HUES48 (cell line): ENCODE results near the gene WDR55.
"Not testable (repeated sequence)": the region's sequence is repeated elsewhere in the genome, so short reads cannot be mapped to it uniquely, and the experiment has no call there.

Experiments
- H3K27ac ChIP-seq: one replicate; pipeline ENCODE4 v1.7.0; 2013; ENCODE audit warnings: low read depth, low read length, inconsistent platforms
- H3K27me3 ChIP-seq: 2 replicates; pipeline ENCODE4 v1.6.1; 2013; ENCODE audit warnings: mild to moderate bottlenecking, low read length; ENCODE audit not compliant: control insufficient read depth, insufficient read depth
- H3K36me3 ChIP-seq: 2 replicates; pipeline ENCODE4 v1.6.1; 2013; ENCODE audit warnings: low read length; ENCODE audit not compliant: control insufficient read depth, insufficient read depth
- H3K4me1 ChIP-seq: 2 replicates; pipeline ENCODE4 v1.6.1; 2013; ENCODE audit warnings: mild to moderate bottlenecking, low read length; ENCODE audit not compliant: control insufficient read depth, insufficient read depth
- H3K4me3 ChIP-seq: 2 replicates; pipeline ENCODE4 v1.5.1; 2013; ENCODE audit warnings: mild to moderate bottlenecking, low read depth, low read length
- H3K9ac ChIP-seq: 2 replicates; pipeline ENCODE4 v1.6.1; 2013; ENCODE audit warnings: mild to moderate bottlenecking, low read depth, low read length, moderate library complexity
- H3K9me3 ChIP-seq: 2 replicates; pipeline ENCODE4 v1.6.1; 2013; ENCODE audit warnings: low read length; ENCODE audit not compliant: control insufficient read depth, insufficient read depth

Gene WDR55

GRCh38 chr5:140678993-140679392, 14.3 kb downstream of the WDR55 start:
- no peak overlapping the region for H3K4me3 ChIP-seq

GRCh38 chr5:140690376-140690932, 25.8 kb downstream of the WDR55 start:
- H3K4me3 ChIP-seq = peak overlapping the region; percentile 94
- no peak overlapping the region for H3K27ac ChIP-seq
- no peaks in the 10 kb centered on the region for H3K9me3 ChIP-seq

More at GRCh38 chr5:140678993-140679392, 14.3 kb downstream of the WDR55 start:
- Histone ChIP-seq H3K9me3 (no peaks in the 10 kb centered on the region), H3K27ac (no peak overlapping the region), H3K9ac (no peak overlapping the region), H3K27me3 (no peaks in the 10 kb centered on the region), H3K4me1 (no peaks in the 10 kb centered on the region), H3K36me3 (peaks cover 73% of the 10 kb centered on the region)

GRCh38 chr5:140690941-140691924, 26.5 kb downstream of the WDR55 start, which contains the start of the genes HARS1 and HARS2:
HARS1 (minus strand) TSS chr5:140691370; CDS start chr5:140691304, 66 bp downstream.
HARS2 (plus strand) TSS chr5:140691455; CDS start chr5:140691649, 194 bp downstream.
- H3K4me1 ChIP-seq = no peaks in the 10 kb centered on the region
- peaks cover 51% of the 10 kb centered on the region for H3K36me3 ChIP-seq
- no peaks in the 10 kb centered on the region for H3K9me3 ChIP-seq
- H3K4me3 ChIP-seq = peak within 1 kb of the TSS; percentile 94
- no peaks in the 10 kb centered on the region for H3K27me3 ChIP-seq
- peak within 1 kb of the TSS; percentile 96 for H3K27ac ChIP-seq
- peak within 1 kb of the TSS; percentile 73 for H3K9ac ChIP-seq

More at GRCh38 chr5:140690376-140690932, 25.8 kb downstream of the WDR55 start:
- Histone ChIP-seq H3K9ac (peak overlapping the region; percentile 73), H3K4me1 (no peaks in the 10 kb centered on the region), H3K36me3 (peaks cover 44% of the 10 kb centered on the region), H3K27me3 (no peaks in the 10 kb centered on the region)

- H3K4me3 ChIP-seq = no peak overlapping the region
- H3K9me3 ChIP-seq = no peaks in the 10 kb centered on the region
- H3K9ac ChIP-seq = no peak overlapping the region
- H3K36me3 ChIP-seq = peaks cover 62% of the 10 kb centered on the region
- no peaks in the 10 kb centered on the region for H3K27me3 ChIP-seq
- H3K4me1 ChIP-seq = no peaks in the 10 kb centered on the region
- no peak overlapping the region for H3K27ac ChIP-seq
These were observed 29.6 kb downstream of the WDR55 start for GRCh38 chr5:140694276-140694675.

GRCh38 chr5:140696891-140697492, 32.3 kb downstream of the WDR55 start:
- peaks cover 62% of the 10 kb centered on the region for H3K36me3 ChIP-seq
- no peak overlapping the region for H3K9ac ChIP-seq
- no peaks in the 10 kb centered on the region for H3K9me3 ChIP-seq
- no peak overlapping the region for H3K4me3 ChIP-seq
- H3K27me3 ChIP-seq = no peaks in the 10 kb centered on the region
- 0 out of 2 replicates have a peak, but pooled peaks cover 6% of the 10 kb centered on the region for H3K4me1 ChIP-seq
- no peak overlapping the region for H3K27ac ChIP-seq

- H3K4me1 ChIP-seq = peaks cover 10% of the 10 kb centered on the region
- H3K4me3 ChIP-seq = peak within 1 kb of the TSS; percentile 94
- peaks cover 73% of the 10 kb centered on the region for H3K36me3 ChIP-seq
- peak within 1 kb of the TSS; percentile 8 for H3K27ac ChIP-seq
- no peaks in the 10 kb centered on the region for H3K27me3 ChIP-seq
- H3K9me3 ChIP-seq = no peaks in the 10 kb centered on the region
- peak within 1 kb of the TSS; percentile 81 for H3K9ac ChIP-seq
These were observed 35.8 kb downstream of the WDR55 start, which contains the start of gene ZMAT2 for GRCh38 chr5:140700177-140701144. ZMAT2 (plus strand) TSS chr5:140700447; CDS start chr5:140700461, 14 bp downstream.

- Histone ChIP-seq H3K27ac (no peak overlapping the region), H3K27me3 (no peaks in the 10 kb centered on the region), H3K9ac (no peak overlapping the region), H3K36me3 (peaks cover 40% of the 10 kb centered on the region), H3K4me3 (no peak overlapping the region), H3K9me3 (no peaks in the 10 kb centered on the region), H3K4me1 (peaks cover under 1% of the 10 kb centered on the region; the same call in 1 of the 2 replicates)
These were observed 43.1 kb downstream of the WDR55 start for GRCh38 chr5:140707812-140708211.

GRCh38 chr5:140708787-140709186, 44.1 kb downstream of the WDR55 start:
- not testable (repeated sequence) for H3K27ac ChIP-seq, H3K9me3 ChIP-seq, H3K9ac ChIP-seq, H3K27me3 ChIP-seq, H3K4me1 ChIP-seq, H3K4me3 ChIP-seq
- H3K36me3 ChIP-seq = peaks cover 32% of the 10 kb centered on the region

GRCh38 chr5:140710899-140711552, 46.3 kb downstream of the WDR55 start:
- Histone ChIP-seq H3K27ac (peak overlapping the region; percentile 73), H3K9me3 (no peaks in the 10 kb centered on the region), H3K27me3 (no peaks in the 10 kb centered on the region), H3K4me1 (no peaks in the 10 kb centered on the region), H3K36me3 (peaks cover 9% of the 10 kb centered on the region), H3K9ac (peak overlapping the region; percentile 37), H3K4me3 (peak overlapping the region; percentile 88)
